SK-N-MC (cell line): ENCODE data around the gene ABCA7.
"Not testable (repeated sequence)": the region's sequence is repeated elsewhere in the genome, so short reads cannot be mapped to it uniquely, and the experiment has no call there.

Experiments used
- DNase-seq: peaks from one replicate; pipeline ENCODE4 v3.0.0-alpha.2; 2011; ENCODE audit warnings: low read depth, low spot score
- H3K27ac ChIP-seq: fragments of 200-600 bp; sonication (generic); 2 replicates; pipeline ENCODE4 v1.5.1; 2016; ENCODE audit warnings: mixed run types
- H3K36me3 ChIP-seq: fragments of 200-600 bp; sonication (generic); 2 replicates; pipeline ENCODE4 v1.6.1; 2017; ENCODE audit warnings: antibody characterized with exemption, low read length, mixed read lengths; ENCODE audit not compliant: insufficient read depth
- H3K4me3 ChIP-seq: fragments of 200-600 bp; sonication (generic); 2 replicates; pipeline ENCODE4 v1.5.1; 2016
- H3K9ac ChIP-seq: fragments of 200-600 bp; sonication (generic); 2 replicates; pipeline ENCODE4 v1.8.0; 2017; ENCODE audit warnings: mixed run types, mixed read lengths; ENCODE audit not compliant: insufficient read length
- H3K9me3 ChIP-seq: fragments of 200-600 bp; sonication (generic); 2 replicates; pipeline ENCODE4 v1.6.1; 2017; ENCODE audit warnings: low read depth, mild to moderate bottlenecking, antibody characterized with exemption, low read length, moderate library complexity, mixed read lengths
- EZH2 ChIP-seq: fragments of 200-600 bp; sonication (generic); IDR thresholded peaks from one replicate; pipeline ENCODE4 v1.6.1; 2017; ENCODE audit warnings: antibody characterized with exemption
- FOXP2 ChIP-seq: optimal IDR thresholded peaks from 2 replicates; pipeline ENCODE3; 2011; ENCODE audit warnings: mild to moderate bottlenecking, moderate library complexity; ENCODE audit not compliant: insufficient read depth; ENCODE audit errors: extremely low read length, control extremely low read depth
- POLR2AphosphoS5 ChIP-seq: IDR thresholded peaks from 2 replicates; pipeline ENCODE4 v1.6.1; 2012; ENCODE audit warnings: mild to moderate bottlenecking, low read depth, low read length, borderline replicate concordance

The ABCA7 gene

GRCh38 chr19:1109697-1110671 lies 70.1 kb downstream of the ABCA7 start:
- Histone ChIP-seq H3K4me3 (no peak overlapping the region), H3K27ac (no peak overlapping the region), H3K9ac (no peak overlapping the region), H3K36me3 (peaks cover 12% of the 10 kb centered on the region; the same call in 1 of the 2 replicates), H3K9me3 (no peaks in the 10 kb centered on the region)
- TF ChIP-seq POLR2AphosphoS5 (no peak), FOXP2 (no peak), EZH2 (no peak)
- DNase-seq = no peak

DNA sequence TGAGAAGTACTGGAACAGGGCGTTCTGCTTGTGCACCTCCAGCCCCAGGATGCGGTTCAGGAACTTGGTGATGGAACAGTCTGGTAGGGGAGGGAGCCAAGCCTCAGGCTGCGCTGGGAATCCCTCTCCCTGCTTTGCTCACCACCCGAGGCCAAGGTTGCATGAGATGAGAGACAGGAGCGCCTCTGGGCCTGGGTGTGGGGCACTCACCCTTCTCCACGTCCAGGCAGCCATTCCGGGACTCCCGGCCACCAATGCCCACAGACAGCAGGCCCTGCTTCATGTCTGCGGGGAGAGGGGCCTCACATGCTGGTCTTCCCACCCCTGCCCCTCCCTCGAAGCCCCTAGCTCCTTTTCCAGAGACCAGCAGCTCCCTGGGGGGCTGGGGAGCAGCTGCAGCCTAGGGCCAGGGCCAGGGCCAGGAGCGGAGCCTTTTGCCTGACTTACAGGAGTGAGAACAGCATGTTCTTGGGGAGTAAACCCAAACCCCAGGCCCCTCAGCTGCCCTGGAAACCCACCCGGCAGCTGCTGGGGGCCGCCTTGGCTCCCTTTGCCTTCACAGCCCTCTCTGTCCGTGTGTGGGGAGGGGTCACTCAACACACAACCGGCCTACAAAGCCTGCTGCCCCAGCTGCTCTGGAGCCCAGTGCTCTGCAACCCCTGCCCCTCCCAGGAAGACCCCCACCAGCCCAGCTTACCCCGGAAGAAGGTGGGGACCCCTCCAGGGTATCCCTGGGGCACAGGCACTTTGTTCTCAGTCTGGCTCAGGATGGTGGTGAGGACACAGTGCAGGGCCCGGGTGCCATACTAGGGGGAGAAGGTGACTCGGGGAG lies 71.1 kb downstream of the ABCA7 start:
- no peak for DNase-seq
- H3K36me3 ChIP-seq = peaks cover 12% of the 10 kb centered on the region; the same call in 1 of the 2 replicates

DNA sequence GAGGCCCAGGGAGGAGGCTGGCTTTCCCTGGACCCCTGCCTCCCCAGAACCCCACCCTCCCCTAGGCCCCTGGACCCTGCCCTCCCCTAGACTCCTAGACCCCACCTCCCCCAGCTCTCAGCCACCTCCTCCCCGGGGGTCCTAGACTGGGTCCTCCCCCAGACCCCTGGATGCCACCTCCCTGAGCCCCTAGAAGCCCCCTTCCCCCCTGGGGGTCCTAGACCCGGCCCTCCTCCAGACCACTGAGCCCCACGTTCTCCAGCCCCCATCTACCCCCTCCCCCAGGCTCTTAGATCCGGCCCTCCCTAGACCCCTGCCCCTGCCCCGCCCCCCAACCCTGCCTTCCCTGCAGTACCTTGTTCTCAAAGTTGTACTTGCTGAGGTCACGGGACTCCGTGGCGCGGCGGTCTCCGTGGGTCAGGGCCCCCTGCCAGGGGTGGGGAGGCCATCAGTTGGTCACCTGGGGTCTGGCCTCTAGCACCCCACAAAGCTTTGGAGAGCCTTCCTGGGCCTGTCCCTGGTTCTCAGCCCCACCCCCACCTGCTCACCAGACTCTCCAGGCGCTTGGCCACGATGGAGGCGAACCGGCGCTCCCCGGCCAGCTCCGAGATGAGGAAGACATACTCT lies 71.8 kb downstream of the ABCA7 start:
- peaks cover 12% of the 10 kb centered on the region; the same call in 1 of the 2 replicates for H3K36me3 ChIP-seq
- no peaks in the 10 kb centered on the region for H3K9me3 ChIP-seq
- no peak for DNase-seq
- TF ChIP-seq POLR2AphosphoS5 (no peak), EZH2 (no peak), FOXP2 (no peak)
- H3K9ac ChIP-seq = no peak overlapping the region
- H3K4me3 ChIP-seq = no peak overlapping the region
- peak overlapping the region; percentile 46; the same call in 1 of the 2 replicates for H3K27ac ChIP-seq

More for the DNA sequence above, 71.1 kb downstream of the ABCA7 start:
- Histone ChIP-seq H3K9me3 (no peaks in the 10 kb centered on the region), H3K9ac (no peak overlapping the region), H3K4me3 (no peak overlapping the region), H3K27ac (peak overlapping the region; percentile 46)
- TF ChIP-seq POLR2AphosphoS5 (no peak), FOXP2 (no peak), EZH2 (no peak)

GRCh38 chr19:1112268-1113029 lies 72.5 kb downstream of the ABCA7 start:
- Histone ChIP-seq H3K36me3 (peaks cover 7% of the 10 kb centered on the region; the same call in 1 of the 2 replicates), H3K4me3 (no peak overlapping the region), H3K27ac (no peak overlapping the region), H3K9ac (no peak overlapping the region), H3K9me3 (no peaks in the 10 kb centered on the region)
- DNase-seq = no peak
- TF ChIP-seq POLR2AphosphoS5 (no peak), FOXP2 (no peak), EZH2 (no peak)

DNA sequence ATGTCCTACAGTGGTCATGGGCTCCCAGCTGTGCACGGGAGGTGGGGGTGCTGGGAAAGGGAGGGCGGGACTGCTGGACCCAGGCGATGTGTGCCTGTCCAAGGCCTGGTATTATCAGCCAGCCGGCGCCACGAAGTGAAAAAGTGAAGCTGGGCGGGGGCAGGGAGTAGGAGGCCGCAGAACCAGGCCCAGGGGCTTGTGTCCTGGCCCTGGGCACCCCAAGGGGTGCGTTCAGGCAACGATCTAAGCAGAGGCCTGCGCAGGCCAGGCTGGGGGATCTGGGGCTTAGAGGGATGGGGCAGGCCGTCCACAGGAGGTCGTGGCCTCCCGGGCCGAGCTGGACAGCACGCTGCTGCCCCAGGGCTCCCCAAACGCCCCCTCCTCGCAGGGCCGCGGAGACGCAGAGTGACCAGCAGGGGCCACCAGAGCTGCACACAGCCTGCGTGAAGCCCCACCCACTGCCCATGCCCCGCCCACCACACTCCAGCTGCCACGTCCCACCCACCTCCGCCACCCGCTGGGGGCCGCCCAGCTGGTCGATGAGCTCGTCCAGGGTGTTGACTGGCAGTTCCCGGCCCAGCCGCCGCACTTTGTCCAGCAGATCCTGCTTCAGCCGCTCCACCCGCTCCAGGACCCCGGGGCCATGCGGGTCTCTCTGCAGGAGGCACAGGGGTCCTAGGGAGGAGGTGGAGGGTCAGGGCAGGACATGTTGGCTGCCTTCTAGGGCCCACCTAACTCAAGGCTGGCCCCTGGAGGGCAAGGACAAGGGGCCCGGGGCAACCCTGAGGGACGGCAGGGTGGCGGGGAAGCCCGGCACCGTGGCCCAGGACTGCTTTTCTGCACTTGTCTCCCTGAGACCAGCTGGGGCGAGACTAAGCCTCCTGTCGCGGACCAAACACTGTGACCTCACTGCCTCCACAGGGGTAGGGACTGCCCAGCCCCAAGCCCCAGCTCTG lies 73.4 kb downstream of the ABCA7 start:
- DNase-seq = no peak
- Histone ChIP-seq H3K4me3 (no peak overlapping the region), H3K36me3 (peaks cover 7% of the 10 kb centered on the region; the same call in 1 of the 2 replicates), H3K9me3 (no peaks in the 10 kb centered on the region), H3K9ac (no peak overlapping the region), H3K27ac (no peak overlapping the region)
- TF ChIP-seq FOXP2 = no peak
- TF ChIP-seq EZH2 = no peak
- TF ChIP-seq POLR2AphosphoS5 = no peak

GRCh38 chr19:1113986-1114483 lies 74.1 kb downstream of the ABCA7 start:
- DNase-seq = no peak
- Histone ChIP-seq H3K36me3 (peaks cover 7% of the 10 kb centered on the region; the same call in 1 of the 2 replicates), H3K9ac (no peak overlapping the region), H3K27ac (no peak overlapping the region), H3K9me3 (no peaks in the 10 kb centered on the region), H3K4me3 (no peak overlapping the region)
- TF ChIP-seq POLR2AphosphoS5 = no peak
- TF ChIP-seq FOXP2 = no peak
- TF ChIP-seq EZH2 = no peak

DNA sequence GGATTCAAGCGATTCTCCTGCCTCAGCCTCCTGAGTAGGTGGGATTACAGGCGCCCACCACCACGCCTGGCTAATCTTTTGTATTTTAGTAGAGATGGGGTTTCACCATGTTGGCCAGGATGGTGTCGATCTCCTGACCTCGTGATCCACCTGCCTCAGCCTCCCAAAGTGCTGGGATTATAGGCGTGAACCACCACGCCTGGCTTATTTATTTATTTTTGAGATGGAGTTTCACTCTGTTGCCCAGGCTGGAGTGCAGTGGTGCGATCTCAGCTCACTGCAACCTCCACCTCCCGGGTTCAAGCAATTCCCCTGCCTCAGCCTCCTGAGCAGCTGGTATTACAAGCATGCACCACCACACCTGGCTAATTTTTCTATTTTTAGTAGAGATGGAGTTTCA lies 74.8 kb downstream of the ABCA7 start:
- not testable (repeated sequence) for H3K4me3 ChIP-seq, H3K9me3 ChIP-seq, H3K9ac ChIP-seq, H3K36me3 ChIP-seq, H3K27ac ChIP-seq, DNase-seq
